Measurements from ENCODE around the gene RNASE4.

The RNASE4 gene

GRCh38 chr14:20743556-20743955, 59.2 kb downstream of the RNASE4 start:
- DNase-seq (ENCODE audit: low read depth in 3 of 3), result no peak

- DNase-seq (ENCODE audit: low read depth in 3 of 3), result no peak
Measured at GRCh38 chr14:20745571-20746358, 61.4 kb downstream of the RNASE4 start, which contains the start of gene EDDM3A. Gene EDDM3A, plus strand, starts transcription at chr14:20745887. Its CDS starts 1,694 bp downstream, at chr14:20747581.

- no peak for DNase-seq (ENCODE audit: low read depth in 3 of 3)
Measured at GRCh38 chr14:20746566-20746965, 62.2 kb downstream of the RNASE4 start.

GRCh38 chr14:20748439-20748838, 64.1 kb downstream of the RNASE4 start:
- DNase-seq (ENCODE audit: low read depth in 3 of 3), result no peak

GRCh38 chr14:20750194-20750593, 65.8 kb downstream of the RNASE4 start:
- no peak for DNase-seq (ENCODE audit: low read depth in 3 of 3)

Data from stimulated activated CD4-positive, alpha-beta T cell treated with anti-CD3 and anti-CD28 coated beads, TNF-alpha, amount 100 ng/mL, for 24 hours (primary cell).